Gastroesophageal sphincter (tissue), 4 donors: Measurements from ENCODE around the gene PAPPA. TPM values are rescaled to one million over a fixed set of nuclear protein-coding genes. Genes with fewer than 3 reads are reported as not detected.

Experiments used
- ATAC-seq: fragments of 150-250 bp; one replicate; pipeline ENCODE4 v1.9.1; 2016; ENCODE audit warnings: mild to moderate bottlenecking, moderate library complexity
- H3K27ac ChIP-seq, 4 donors: fragments of 200-600 bp; sonication (generic) in 3 of 4; 1 replicate in 3 of 4; 2 replicates in 1 of 4; pipeline ENCODE4 v1.5.1; 2016 to 2019
- H3K27me3 ChIP-seq: fragments of 200-600 bp; sonication (generic); one replicate; pipeline ENCODE4 v1.5.1; 2019
- H3K36me3 ChIP-seq, 2 donors: fragments of 200-600 bp; sonication (generic); one replicate each; pipeline ENCODE4 v1.5.1; 2019; ENCODE audit warnings: control low read depth in 1 of 2
- H3K4me1 ChIP-seq, 3 donors: fragments of 200-600 bp; sonication (generic); 1 replicate in 2 of 3; 2 replicates in 1 of 3; pipeline ENCODE4 v1.5.1; 2016 to 2019; ENCODE audit warnings: control low read depth in 2 of 3
- H3K4me3 ChIP-seq, 2 donors: fragments of 200-600 bp; sonication (generic); one replicate each; pipeline ENCODE4 v1.5.1; 2019; ENCODE audit warnings: mild to moderate bottlenecking in 1 of 2, moderate library complexity in 1 of 2
- H3K9me3 ChIP-seq, 3 donors: fragments of 200-600 bp; sonication (generic); one replicate each; pipeline ENCODE4 v1.5.1; 2017 to 2019; ENCODE audit warnings: control low read depth in 2 of 3
- CTCF ChIP-seq, 4 experiments: fragments of 200-600 bp in 2 of 4; fragments of 450-650 bp in 2 of 4; sonication (generic) in 1 of 4; IDR thresholded peaks; one replicate each; pipeline ENCODE4 v1.5.1; 2017 to 2019; ENCODE audit warnings: antibody characterized with exemption in 4 of 4, mild to moderate bottlenecking in 2 of 4, moderate library complexity in 2 of 4
- EP300 ChIP-seq: sonication (generic); formaldehyde crosslinking; IDR thresholded peaks from one replicate; pipeline ENCODE4 v1.6.1; 2017; ENCODE audit warnings: antibody characterized with exemption, mild to moderate bottlenecking
- POLR2A ChIP-seq, 2 donors: fragments of 450-650 bp; IDR thresholded peaks; one replicate each; pipeline ENCODE4 v1.6.1; 2017; ENCODE audit warnings: antibody characterized with exemption in 2 of 2, mild to moderate bottlenecking in 2 of 2, moderate library complexity in 1 of 2
- POLR2AphosphoS5 ChIP-seq: sonication (generic); formaldehyde crosslinking; IDR thresholded peaks from one replicate; pipeline ENCODE4 v1.6.1; 2017; ENCODE audit warnings: antibody characterized with exemption
- WGBS, 2 donors: methylation state at CpG; one replicate each; pipeline ENCODE4 v1.1.5; 2018; ENCODE audit warnings: low coverage in 1 of 2; 5-methylcytosine and 5-hydroxymethylcytosine counted together
- total RNA-seq, 4 donors: library from RNA; depleted of rRNA; stranded (reverse); fragments of >200 nt; gene quantifications; one replicate each; pipeline ENCODE4 v1.1.0, GENCODE V29; 2016

Gene PAPPA
- total RNA-seq, 4 donors from 2014 or later = 1.9 to 5.7 (median 3.2) TPM

- TF ChIP-seq CTCF (IDR thresholded peaks at IDR 0.05) = no peak
- TF ChIP-seq EP300 = no peak
- TF ChIP-seq POLR2A (IDR thresholded peaks at IDR 0.05) = no peak
- TF ChIP-seq POLR2AphosphoS5 = no peak
- no peaks in the 10 kb centered on the region for H3K27me3 ChIP-seq
- 58 to 86% methylated on average over 3 to 4 of the region's 4 CpGs for WGBS, 2 donors
- no peak overlapping the region for H3K4me3 ChIP-seq
- no peaks in the 10 kb centered on the region for H3K36me3 ChIP-seq
- ATAC-seq = no peak
- H3K4me1 ChIP-seq = peaks cover 0 to 4% (median 0%) of the 10 kb centered on the region in 3 donors
- no peak overlapping the region for H3K27ac ChIP-seq
- H3K9me3 ChIP-seq = no peaks in the 10 kb centered on the region
These were observed 217.0 kb downstream of the PAPPA start for GRCh38 chr9:116370556-116370955.

- H3K27me3 ChIP-seq = no peaks in the 10 kb centered on the region
- no peak overlapping the region for H3K27ac ChIP-seq
- no peak for TF ChIP-seq POLR2A (IDR thresholded peaks at IDR 0.05)
- no peak for TF ChIP-seq POLR2AphosphoS5
- TF ChIP-seq EP300 = no peak
- no peak for TF ChIP-seq CTCF (IDR thresholded peaks at IDR 0.05)
- no peak overlapping the region for H3K4me3 ChIP-seq
- no peak for ATAC-seq
- H3K36me3 ChIP-seq = no peaks in the 10 kb centered on the region
- H3K4me1 ChIP-seq = no peaks in the 10 kb centered on the region
- no peaks in the 10 kb centered on the region for H3K9me3 ChIP-seq
These were observed 218.6 kb downstream of the PAPPA start for GRCh38 chr9:116372081-116372673.

- no peak for TF ChIP-seq POLR2A (IDR thresholded peaks at IDR 0.05)
- no peak for TF ChIP-seq EP300
- no peak for TF ChIP-seq POLR2AphosphoS5
- TF ChIP-seq CTCF (IDR thresholded peaks at IDR 0.05) = no peak
- WGBS, 2 donors = 74 to 85% methylated on average over 4 of the region's 4 CpGs
These were observed 219.2 kb downstream of the PAPPA start for GRCh38 chr9:116372786-116373185.

GRCh38 chr9:116377179-116377798 lies 223.7 kb downstream of the PAPPA start:
- Histone ChIP-seq H3K4me3 (no peak overlapping the region), H3K27me3 (no peaks in the 10 kb centered on the region), H3K9me3 (no peaks in the 10 kb centered on the region), H3K36me3 (no peaks in the 10 kb centered on the region), H3K4me1 (no peaks in the 10 kb centered on the region), H3K27ac (no peak overlapping the region)
- 57 to 68% methylated on average over 7 of the region's 8 CpGs for WGBS, 2 donors
- TF ChIP-seq CTCF (IDR thresholded peaks at IDR 0.05) (no peak), POLR2AphosphoS5 (no peak), POLR2A (IDR thresholded peaks at IDR 0.05) (no peak), EP300 (no peak)
- ATAC-seq = no peak

More at GRCh38 chr9:116372786-116373185, 219.2 kb downstream of the PAPPA start:
- Histone ChIP-seq H3K27me3 (no peaks in the 10 kb centered on the region), H3K9me3 (no peaks in the 10 kb centered on the region), H3K36me3 (no peaks in the 10 kb centered on the region), H3K4me1 (no peaks in the 10 kb centered on the region), H3K27ac (no peak overlapping the region), H3K4me3 (no peak overlapping the region)
- ATAC-seq = no peak

- H3K36me3 ChIP-seq = no peaks in the 10 kb centered on the region
- no peak for ATAC-seq
- H3K27ac ChIP-seq = no peak overlapping the region
- no peak overlapping the region for H3K4me3 ChIP-seq
- no peaks in the 10 kb centered on the region for H3K9me3 ChIP-seq
- H3K27me3 ChIP-seq = no peaks in the 10 kb centered on the region
- H3K4me1 ChIP-seq = no peaks in the 10 kb centered on the region
- TF ChIP-seq EP300 = no peak
- no peak for TF ChIP-seq POLR2A (IDR thresholded peaks at IDR 0.05)
- TF ChIP-seq CTCF (IDR thresholded peaks at IDR 0.05) = no peak
- no peak for TF ChIP-seq POLR2AphosphoS5
- 83 to 100% methylated on average over 2 of the region's 2 CpGs for WGBS, 2 donors
These were observed 225.3 kb downstream of the PAPPA start for GRCh38 chr9:116378873-116379272.
